Muscle layer of colon (tissue), 2 donors: ENCODE measurements around the gene NOL3.
A peak's percentile ranks its signal among the peaks of the same experiment; 100 is the strongest.

Experiments used
- H3K27ac ChIP-seq: one replicate; pipeline ENCODE4 v1.7.0; 2013; ENCODE audit warnings: low read depth, mild to moderate bottlenecking, low read length, moderate library complexity
- H3K27me3 ChIP-seq, 2 donors: one replicate each; pipeline ENCODE4 v1.7.0; 2013; ENCODE audit warnings: low read length in 2 of 2, mild to moderate bottlenecking in 2 of 2; ENCODE audit not compliant: insufficient read depth in 2 of 2, control insufficient read depth in 1 of 2
- H3K36me3 ChIP-seq: one replicate; pipeline ENCODE4 v1.7.0; 2013; ENCODE audit warnings: mild to moderate bottlenecking, low read length; ENCODE audit not compliant: insufficient read depth
- H3K4me1 ChIP-seq: one replicate; pipeline ENCODE4 v1.7.0; 2013; ENCODE audit warnings: mild to moderate bottlenecking, low read length; ENCODE audit not compliant: insufficient read depth
- H3K4me3 ChIP-seq, 2 donors: one replicate each; pipeline ENCODE4 v1.7.0; 2013; ENCODE audit warnings: low read length in 2 of 2, low read depth in 1 of 2, mild to moderate bottlenecking in 1 of 2, moderate library complexity in 1 of 2
- H3K9ac ChIP-seq: one replicate; pipeline ENCODE4 v1.7.0; 2013; ENCODE audit warnings: low read length
- H3K9me3 ChIP-seq: one replicate; pipeline ENCODE4 v1.7.0; 2013; ENCODE audit warnings: mild to moderate bottlenecking, low read length
- donor health status: abdominal sarcoma.
- donor health status: Adenocarcinoma of cecum.

The NOL3 gene

DNA sequence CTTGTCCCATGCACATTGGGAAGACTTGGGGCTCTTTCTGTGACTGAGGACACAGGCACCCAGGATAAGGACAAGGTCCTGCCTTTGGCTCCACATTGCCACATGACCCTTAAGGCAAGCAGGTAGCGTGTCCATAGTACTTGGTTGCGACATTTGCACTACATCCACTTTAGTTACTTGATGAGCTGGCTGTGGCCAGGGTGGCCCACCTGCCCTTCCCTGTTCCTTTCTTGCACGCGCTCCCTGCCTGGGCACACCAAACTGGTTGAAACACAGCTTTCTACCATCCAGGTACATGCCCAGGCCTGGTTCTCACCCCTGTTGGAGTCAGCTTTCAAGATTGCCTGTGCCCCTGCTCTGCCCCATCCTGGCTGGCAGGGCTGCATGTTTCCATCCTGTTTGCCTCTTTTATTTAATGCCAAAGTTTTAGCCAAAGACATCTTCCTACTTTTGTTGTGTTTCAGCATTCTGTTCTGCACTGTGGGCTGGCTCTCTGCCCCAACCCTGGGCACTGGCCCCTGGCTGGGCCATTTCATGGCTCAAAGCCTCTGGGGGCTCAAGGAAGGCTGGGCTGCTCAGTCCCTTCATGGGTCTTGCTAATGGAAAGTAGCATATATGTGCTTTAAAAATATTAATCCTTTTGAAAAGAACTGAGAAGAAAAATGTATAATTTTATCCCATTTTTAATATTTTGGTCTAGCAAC lies 22.7 kb upstream of the NOL3 start:
- Histone ChIP-seq H3K9ac (no peak overlapping the region), H3K27me3 (no peaks in the 10 kb centered on the region), H3K27ac (no peak overlapping the region), H3K36me3 (peaks cover 53% of the 10 kb centered on the region), H3K4me1 (peaks cover 8% of the 10 kb centered on the region), H3K9me3 (no peaks in the 10 kb centered on the region), H3K4me3 (no peak overlapping the region)

DNA sequence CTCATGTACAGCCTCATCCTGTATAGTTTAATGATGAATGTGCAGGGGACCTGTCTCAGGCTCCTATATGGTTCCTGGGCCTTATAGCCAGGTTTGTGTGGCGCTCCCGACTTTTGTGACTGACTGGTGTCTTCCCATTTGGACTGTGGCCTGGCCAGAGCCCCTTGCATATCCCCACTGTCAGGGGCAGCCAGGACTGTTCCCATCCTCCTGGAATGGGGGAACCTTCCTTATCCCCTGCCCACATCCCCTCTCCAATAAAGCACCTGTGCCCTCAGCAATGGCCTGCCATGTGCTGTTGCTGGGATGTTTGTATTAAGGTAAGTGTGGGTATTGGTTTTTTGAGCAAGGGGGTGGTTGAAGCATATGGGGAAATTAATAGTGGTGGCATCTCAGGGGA lies 22.1 kb upstream of the NOL3 start:
- peaks cover 8% of the 10 kb centered on the region for H3K4me1 ChIP-seq
- H3K27ac ChIP-seq = no peak overlapping the region
- H3K9ac ChIP-seq = no peak overlapping the region
- H3K4me3 ChIP-seq = no peak overlapping the region
- H3K9me3 ChIP-seq = no peaks in the 10 kb centered on the region
- H3K27me3 ChIP-seq = no peaks in the 10 kb centered on the region
- H3K36me3 ChIP-seq = peaks cover 48% of the 10 kb centered on the region

DNA sequence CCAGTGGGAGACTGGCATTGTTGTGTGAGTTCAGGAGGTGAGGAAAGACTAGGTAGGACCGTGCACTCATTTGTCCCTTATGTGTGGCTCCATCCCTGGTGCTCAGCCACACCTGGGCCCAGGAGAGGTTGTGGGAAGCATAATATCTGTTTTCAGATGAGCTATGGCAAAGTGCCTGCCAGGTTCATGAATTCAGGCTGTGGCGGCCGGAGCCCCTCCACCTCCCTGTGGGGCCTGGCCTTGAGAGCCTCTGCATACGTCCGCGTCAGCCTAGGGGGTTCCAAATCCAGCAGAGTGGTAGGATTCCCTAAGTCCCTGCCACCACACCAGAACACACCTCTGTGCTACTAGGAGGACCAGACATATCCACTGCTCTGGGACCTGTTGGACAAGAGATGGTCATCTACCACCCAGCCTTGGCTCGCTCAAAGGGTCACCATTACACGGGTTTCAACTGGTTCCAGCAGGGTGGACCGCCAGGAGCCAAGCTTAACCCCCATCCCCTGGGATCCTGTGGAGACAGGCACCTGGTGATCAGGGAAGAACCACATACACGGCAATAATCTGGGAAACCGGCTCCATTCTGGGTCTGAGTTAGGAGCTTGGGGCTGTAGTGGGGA lies 21.6 kb upstream of the NOL3 start:
- Histone ChIP-seq H3K9ac (no peak overlapping the region), H3K36me3 (peaks cover 46% of the 10 kb centered on the region), H3K9me3 (no peaks in the 10 kb centered on the region), H3K4me3 (no peak overlapping the region), H3K4me1 (peaks cover 8% of the 10 kb centered on the region), H3K27me3 (no peaks in the 10 kb centered on the region), H3K27ac (no peak overlapping the region)

DNA sequence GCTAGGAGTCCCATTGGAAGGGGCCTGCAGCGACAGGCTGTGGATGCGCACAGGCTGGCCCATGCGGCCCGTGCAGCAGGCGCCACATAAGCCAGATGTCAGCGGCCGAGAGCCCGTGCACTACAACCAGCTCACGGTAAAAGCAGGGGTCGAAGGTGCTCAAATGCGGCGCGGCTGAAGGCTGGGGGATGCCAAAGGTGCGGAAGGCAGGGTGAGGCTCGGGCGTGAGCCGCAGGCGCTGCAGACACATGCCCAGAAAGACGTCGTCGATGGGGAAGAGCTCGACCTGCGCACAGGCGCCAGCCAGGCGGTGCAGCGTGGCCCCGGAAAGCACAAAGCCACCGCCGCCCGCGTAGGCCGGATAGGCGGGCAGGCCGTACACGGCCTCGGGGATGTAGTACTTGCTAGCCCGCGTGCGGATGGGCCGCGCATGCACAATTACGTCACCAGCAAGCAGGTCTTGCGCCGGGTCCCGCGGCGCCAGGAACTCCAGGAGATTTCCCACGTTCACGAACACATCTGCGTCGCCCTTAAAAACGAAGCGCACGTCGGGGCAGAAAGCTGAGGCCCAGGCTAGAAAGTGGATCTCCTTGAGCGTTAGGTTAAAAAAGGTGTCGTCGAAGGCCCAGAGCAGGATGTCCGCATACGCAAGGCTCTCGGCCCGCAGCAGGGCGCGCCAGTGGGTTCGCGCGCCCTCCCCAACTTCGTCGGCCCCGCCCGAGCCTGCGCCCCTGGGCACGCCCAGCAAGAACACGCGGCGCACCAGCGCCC lies 20.9 kb upstream of the NOL3 start:
- Histone ChIP-seq H3K9me3 (no peaks in the 10 kb centered on the region), H3K4me1 (peaks cover 8% of the 10 kb centered on the region), H3K36me3 (peaks cover 40% of the 10 kb centered on the region), H3K27ac (no peak overlapping the region), H3K9ac (no peak overlapping the region), H3K4me3 (no peak overlapping the region), H3K27me3 (peaks cover 0 to 4% of the 10 kb centered on the region in 2 donors)

- Histone ChIP-seq H3K4me3 (peak overlapping the region; percentile 50 to 67), H3K9me3 (no peaks in the 10 kb centered on the region), H3K27ac (peak overlapping the region; percentile 85), H3K36me3 (peaks cover 32% of the 10 kb centered on the region), H3K4me1 (peaks cover 8% of the 10 kb centered on the region), H3K27me3 (peaks cover 0 to 11% of the 10 kb centered on the region in 2 donors), H3K9ac (no peak overlapping the region)
Measured at GRCh38 chr16:67150047-67150832, 20.1 kb upstream of the NOL3 start.

DNA sequence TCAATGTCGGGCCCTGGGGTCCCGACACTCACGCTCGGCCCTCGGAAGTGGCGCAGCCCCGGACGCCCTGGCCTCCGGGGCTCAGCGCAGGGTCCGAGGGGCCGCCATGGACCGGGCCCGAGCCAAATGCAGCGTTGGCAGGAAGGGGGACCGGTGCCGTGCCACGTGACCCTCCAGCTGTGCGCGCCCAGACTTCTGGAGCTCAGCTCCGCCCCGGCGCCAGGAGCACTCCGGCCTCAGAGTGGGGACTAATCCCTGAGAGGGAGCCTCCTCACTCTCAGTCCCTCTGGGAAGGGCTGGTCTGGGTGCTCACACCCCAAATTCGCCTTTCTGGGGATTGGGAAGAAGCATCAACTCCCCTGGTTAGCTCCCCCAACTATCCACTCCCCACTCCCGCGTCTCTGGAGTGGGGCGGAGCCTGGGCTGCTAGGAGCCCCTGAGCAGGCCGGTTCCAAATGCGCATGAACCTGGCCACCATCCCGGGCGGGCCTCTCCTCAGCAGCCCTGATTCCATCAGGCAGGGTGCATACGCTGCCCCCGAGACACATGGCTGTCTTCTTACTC lies 19.4 kb upstream of the NOL3 start, which contains the start of gene B3GNT9:
Gene B3GNT9, minus strand, starts transcription at position 166 of the 564 bp plus-strand sequence. CDS start 513 bp downstream, outside the sequence.
- Histone ChIP-seq H3K27me3 (peaks cover 0 to 11% of the 10 kb centered on the region in 2 donors), H3K9me3 (no peaks in the 10 kb centered on the region), H3K4me3 (peak within 1 kb of the TSS; percentile 50 to 67), H3K27ac (peak within 1 kb of the TSS; percentile 85), H3K36me3 (peaks cover 26% of the 10 kb centered on the region), H3K9ac (no peak within 1 kb of the TSS), H3K4me1 (peaks cover 13% of the 10 kb centered on the region)

- Histone ChIP-seq H3K9me3 (no peaks in the 10 kb centered on the region), H3K27ac (no peak overlapping the region), H3K36me3 (peaks cover 19% of the 10 kb centered on the region), H3K27me3 (peaks cover 0 to 11% of the 10 kb centered on the region in 2 donors), H3K4me1 (peaks cover 14% of the 10 kb centered on the region), H3K4me3 (peak overlapping the region in 1 of 2 donors; percentile 67), H3K9ac (no peak overlapping the region)
Measured at GRCh38 chr16:67151431-67152097, 18.8 kb upstream of the NOL3 start.

GRCh38 chr16:67154578-67155294 lies 15.6 kb upstream of the NOL3 start:
- H3K4me1 ChIP-seq = peaks cover 14% of the 10 kb centered on the region
- H3K9ac ChIP-seq = no peak overlapping the region
- no peaks in the 10 kb centered on the region for H3K36me3 ChIP-seq
- no peak overlapping the region for H3K27ac ChIP-seq
- H3K4me3 ChIP-seq = no peak overlapping the region
- H3K9me3 ChIP-seq = no peaks in the 10 kb centered on the region
- H3K27me3 ChIP-seq = peaks cover 0 to 11% of the 10 kb centered on the region in 2 donors

- Histone ChIP-seq H3K36me3 (no peaks in the 10 kb centered on the region), H3K27me3 (peaks cover 0 to 12% of the 10 kb centered on the region in 2 donors), H3K4me1 (peaks cover 14% of the 10 kb centered on the region), H3K9ac (no peak overlapping the region), H3K4me3 (no peak overlapping the region), H3K9me3 (no peaks in the 10 kb centered on the region), H3K27ac (no peak overlapping the region)
Measured at GRCh38 chr16:67155295-67156142, 14.8 kb upstream of the NOL3 start.
